ENCODE results near the gene KCNH1.

The KCNH1 gene

DNA sequence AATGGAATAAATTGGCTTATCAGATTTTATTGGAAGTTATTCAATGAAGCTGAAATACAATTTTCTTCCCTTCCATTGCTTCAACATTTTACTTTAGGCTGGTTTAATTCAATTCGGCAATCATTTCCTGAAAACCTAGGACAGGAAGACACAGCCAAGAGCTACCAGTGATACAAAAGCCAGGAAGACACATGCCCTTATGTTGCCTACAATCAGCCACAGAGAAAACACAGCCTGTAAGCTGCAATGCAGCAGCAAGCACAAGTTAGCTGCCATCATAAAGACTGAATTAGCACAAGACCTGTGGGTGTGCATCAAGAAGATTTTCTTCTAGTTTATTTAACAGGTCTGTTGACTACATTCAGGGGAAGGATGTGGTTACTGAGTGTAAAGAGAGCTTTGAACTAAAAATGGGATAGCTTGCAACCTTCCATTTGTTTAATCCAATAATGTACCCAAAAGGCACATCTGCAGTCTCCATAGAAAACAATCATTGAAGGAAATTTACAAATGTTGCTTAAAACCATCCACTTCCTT lies 193.8 kb downstream of the KCNH1 start:
- DNase-seq (ENCODE audit: low spot score): no peak
- TF ChIP-seq, protein P1, sequence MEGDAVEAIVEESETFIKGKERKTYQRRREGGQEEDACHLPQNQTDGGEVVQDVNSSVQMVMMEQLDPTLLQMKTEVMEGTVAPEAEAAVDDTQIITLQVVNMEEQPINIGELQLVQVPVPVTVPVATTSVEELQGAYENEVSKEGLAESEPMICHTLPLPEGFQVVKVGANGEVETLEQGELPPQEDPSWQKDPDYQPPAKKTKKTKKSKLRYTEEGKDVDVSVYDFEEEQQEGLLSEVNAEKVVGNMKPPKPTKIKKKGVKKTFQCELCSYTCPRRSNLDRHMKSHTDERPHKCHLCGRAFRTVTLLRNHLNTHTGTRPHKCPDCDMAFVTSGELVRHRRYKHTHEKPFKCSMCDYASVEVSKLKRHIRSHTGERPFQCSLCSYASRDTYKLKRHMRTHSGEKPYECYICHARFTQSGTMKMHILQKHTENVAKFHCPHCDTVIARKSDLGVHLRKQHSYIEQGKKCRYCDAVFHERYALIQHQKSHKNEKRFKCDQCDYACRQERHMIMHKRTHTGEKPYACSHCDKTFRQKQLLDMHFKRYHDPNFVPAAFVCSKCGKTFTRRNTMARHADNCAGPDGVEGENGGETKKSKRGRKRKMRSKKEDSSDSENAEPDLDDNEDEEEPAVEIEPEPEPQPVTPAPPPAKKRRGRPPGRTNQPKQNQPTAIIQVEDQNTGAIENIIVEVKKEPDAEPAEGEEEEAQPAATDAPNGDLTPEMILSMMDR (IDR thresholded peaks at IDR 0.05; ENCODE audit: extremely low read depth, missing control alignments): no peak

DNA sequence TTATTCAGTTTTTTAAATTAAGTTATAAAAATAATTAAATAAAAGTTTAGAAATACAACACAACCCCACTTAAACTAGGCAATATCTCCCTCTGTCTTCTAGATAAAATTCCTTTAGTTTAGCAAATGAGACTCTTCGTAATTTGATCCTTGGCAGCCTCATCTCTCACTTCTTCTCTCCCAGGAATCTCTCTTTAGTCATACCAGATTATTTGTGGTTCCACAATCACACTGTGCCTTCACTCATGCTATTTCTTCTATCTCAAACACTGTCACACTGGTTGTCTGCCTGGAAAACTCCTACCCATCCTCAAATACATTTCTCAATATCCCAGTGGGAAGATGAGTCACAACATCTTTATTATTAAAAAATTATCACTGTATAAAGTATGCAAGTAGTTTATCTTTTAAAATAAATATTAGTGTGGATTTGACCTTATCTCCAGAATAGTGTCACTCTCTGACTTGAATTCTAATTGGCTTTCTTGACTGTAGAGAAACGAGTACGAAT lies 195.5 kb downstream of the KCNH1 start:
- DNase-seq (ENCODE audit: low spot score): no peak
- TF ChIP-seq, protein P1 (IDR thresholded peaks at IDR 0.05; ENCODE audit: extremely low read depth, missing control alignments): no peak

DNA sequence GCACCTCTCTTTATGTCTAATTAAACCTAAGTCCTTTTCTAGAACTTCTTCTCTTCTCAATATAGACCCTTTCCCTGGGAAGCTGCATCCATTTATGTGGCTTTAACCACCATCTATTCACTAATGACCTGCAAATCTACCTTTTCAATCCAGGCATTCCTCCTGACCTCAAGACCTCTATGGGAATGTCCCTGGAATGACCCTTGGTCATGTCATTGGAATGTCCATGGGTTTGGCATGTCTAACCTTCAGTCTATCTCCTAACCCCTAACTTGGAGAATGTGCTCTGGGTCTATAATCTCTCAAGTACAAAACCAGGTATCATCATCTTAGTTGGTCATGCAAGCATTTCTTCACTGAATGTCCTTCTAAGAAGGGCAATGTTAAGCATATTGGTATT lies 196.1 kb downstream of the KCNH1 start:
- no peak for DNase-seq (ENCODE audit: low spot score)
- TF ChIP-seq, protein P1 (IDR thresholded peaks at IDR 0.05; ENCODE audit: extremely low read depth, missing control alignments): no peak

DNA sequence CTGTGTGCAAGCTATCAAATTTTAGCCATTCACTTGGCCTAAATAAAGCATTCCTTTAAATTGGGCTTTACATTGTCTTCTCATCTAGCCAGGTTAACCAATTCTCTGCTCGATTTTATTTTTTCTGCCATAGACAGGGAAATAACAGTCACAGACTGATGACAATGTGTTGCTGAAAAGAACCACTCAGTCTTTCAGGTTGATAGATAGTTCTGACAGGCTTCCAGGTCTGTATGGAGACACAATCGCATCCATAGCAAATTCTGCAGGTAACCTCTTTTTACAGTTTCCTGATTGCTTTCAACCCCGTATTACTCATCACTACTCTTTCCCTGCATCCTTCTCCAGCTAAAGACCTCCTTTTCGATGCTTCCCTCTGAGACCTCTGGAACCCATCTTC lies 198.0 kb downstream of the KCNH1 start:
- TF ChIP-seq, protein P1 (IDR thresholded peaks at IDR 0.05; ENCODE audit: extremely low read depth, missing control alignments): no peak
- DNase-seq (ENCODE audit: low spot score): no peak

DNA sequence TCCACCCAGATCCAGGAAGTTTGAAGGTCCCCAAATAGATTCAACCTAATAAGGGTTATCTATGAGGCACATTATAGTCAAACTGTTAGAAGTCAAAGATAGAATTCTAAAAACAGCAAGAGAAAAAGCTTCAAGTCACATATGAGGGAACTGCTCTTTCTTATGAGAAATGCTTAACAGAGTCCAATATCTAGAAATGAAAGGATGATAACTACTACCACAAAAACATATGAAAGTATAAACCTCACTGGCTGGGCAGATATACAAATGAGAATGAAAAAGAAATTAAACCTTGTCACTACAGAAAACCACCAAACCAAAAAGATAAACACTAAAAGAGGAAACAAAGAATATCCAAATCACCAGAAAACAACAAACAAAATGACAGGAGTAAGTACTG lies 201.8 kb downstream of the KCNH1 start:
- TF ChIP-seq, protein P1 (IDR thresholded peaks at IDR 0.05; ENCODE audit: extremely low read depth, missing control alignments): no peak
- DNase-seq (ENCODE audit: low spot score): no peak

DNA sequence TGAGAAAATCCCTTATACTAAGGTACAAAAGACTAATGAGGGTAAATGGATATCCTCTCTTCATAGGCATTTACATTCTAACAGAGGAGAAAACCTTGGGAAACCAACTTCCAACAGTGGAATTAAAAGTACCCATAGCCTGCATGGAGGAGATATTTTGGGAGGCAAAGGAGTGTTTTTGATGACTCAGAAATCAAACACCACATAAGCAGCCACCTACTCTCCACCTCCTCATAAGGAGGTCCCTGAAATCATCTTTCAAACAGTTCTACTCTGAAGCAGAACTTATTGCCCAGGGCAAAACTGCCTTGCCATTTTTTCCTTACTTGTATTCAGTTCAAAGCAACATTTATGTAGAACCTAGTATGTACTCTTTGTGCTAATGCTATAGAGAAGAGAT lies 211.3 kb downstream of the KCNH1 start:
- TF ChIP-seq, protein P1 (IDR thresholded peaks at IDR 0.05; ENCODE audit: extremely low read depth, missing control alignments): no peak
- no peak for DNase-seq (ENCODE audit: low spot score)

DNA sequence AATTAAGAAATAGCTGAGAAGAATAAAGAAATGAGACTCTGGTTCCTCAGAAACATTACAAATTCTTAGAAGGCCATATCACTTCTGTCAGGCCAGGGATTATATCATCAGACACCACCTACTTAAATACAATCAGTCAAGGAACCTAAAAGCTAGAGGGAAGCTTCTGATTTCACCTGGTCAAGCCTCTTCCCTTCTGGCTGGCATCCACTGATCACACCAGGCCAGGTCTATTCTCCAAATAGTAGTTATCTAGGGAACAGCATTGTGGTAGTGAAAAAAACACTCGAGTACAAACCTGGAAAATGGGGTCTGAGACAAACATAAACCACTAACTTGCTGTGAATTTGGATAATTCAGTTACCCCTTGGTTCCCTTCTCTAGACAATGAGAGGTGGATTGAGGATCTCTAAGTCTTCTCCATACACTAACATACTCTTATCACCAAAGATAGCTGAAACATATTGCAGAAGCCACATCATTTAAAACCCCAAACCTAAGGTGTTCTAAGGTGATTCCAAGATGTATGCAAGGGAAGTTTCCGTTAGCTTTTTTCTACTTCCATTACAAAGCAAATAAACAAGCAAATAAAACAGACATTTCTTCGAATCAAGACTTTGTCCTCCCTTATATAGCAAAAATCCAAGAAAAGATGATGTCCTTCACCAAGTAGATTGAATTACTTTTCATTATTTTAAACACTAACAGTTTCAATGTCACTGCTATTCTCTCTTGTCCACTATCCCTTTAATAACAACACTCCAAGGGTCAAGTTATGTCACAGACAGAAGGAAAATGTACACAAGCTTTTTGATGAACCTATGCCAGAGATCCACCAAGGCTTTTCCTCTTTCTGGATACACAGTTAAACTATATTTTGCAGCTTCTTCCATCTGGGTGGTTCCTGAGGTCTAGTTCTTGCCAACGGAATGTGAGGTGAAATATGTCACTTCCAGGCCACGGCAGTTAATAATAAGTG lies 212.9 kb downstream of the KCNH1 start:
- TF ChIP-seq, protein P1 (IDR thresholded peaks at IDR 0.05; ENCODE audit: extremely low read depth, missing control alignments): no peak
- DNase-seq (ENCODE audit: low spot score): no peak
